Duodenal mucosa (tissue), 2 donors: ENCODE data around the gene TEX53.

Experiments used
- H3K27ac ChIP-seq: one replicate; pipeline ENCODE4 v1.7.0; 2013; ENCODE audit warnings: low read depth, low read length
- H3K27me3 ChIP-seq, 2 donors: one replicate each; pipeline ENCODE4 v1.7.0; 2013; ENCODE audit warnings: low read length in 2 of 2, control low read depth in 1 of 2; ENCODE audit not compliant: insufficient read depth in 2 of 2, control insufficient read depth in 1 of 2
- H3K36me3 ChIP-seq, 2 donors: one replicate each; pipeline ENCODE4 v1.7.0; 2013; ENCODE audit warnings: low read length in 2 of 2, control low read depth in 1 of 2; ENCODE audit not compliant: insufficient read depth in 2 of 2, control insufficient read depth in 1 of 2
- H3K4me1 ChIP-seq, 2 donors: one replicate each; pipeline ENCODE4 v1.7.0; 2013; ENCODE audit warnings: low read length in 2 of 2, control low read depth in 1 of 2; ENCODE audit not compliant: insufficient read depth in 2 of 2, control insufficient read depth in 1 of 2
- H3K4me3 ChIP-seq, 2 donors: one replicate each; pipeline ENCODE4 v1.7.0; 2013; ENCODE audit warnings: low read length in 2 of 2, low read depth in 1 of 2
- H3K9ac ChIP-seq, 2 donors: one replicate each; pipeline ENCODE4 v1.7.0; 2013; ENCODE audit warnings: low read length in 2 of 2, low read depth in 1 of 2
- H3K9me3 ChIP-seq, 2 donors: one replicate each; pipeline ENCODE4 v1.7.0; 2013; ENCODE audit warnings: low read length in 2 of 2, control low read depth in 1 of 2; ENCODE audit not compliant: control insufficient read depth in 1 of 2

The TEX53 gene

DNA sequence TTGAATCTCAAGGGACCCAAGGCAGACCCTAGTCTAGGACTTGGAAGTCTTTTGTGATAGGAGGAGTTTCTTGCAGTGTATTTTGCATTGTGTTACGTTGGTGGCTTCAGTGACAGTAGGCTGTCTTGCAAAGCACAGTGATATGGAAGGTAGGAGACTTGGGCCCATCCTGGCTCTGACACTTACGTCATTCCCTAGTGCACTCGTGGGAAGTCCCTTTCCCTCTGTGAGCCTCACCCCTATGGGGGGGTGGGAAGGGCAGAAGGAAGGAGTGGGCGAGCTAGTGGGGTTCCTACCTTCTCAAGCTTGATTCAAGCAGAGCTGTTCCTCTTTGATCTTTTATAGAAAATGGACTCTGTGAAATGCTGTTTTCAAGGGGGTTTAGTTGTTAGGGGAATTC is 9.2 kb upstream of the TEX53 start:
- Histone ChIP-seq H3K4me1 (no peaks in the 10 kb centered on the region), H3K27me3 (peaks cover 0 to 7% of the 10 kb centered on the region in 2 donors), H3K9me3 (peaks cover 0 to 3% of the 10 kb centered on the region in 2 donors), H3K27ac (no peak overlapping the region), H3K4me3 (no peak overlapping the region), H3K36me3 (no peaks in the 10 kb centered on the region), H3K9ac (no peak overlapping the region)

DNA sequence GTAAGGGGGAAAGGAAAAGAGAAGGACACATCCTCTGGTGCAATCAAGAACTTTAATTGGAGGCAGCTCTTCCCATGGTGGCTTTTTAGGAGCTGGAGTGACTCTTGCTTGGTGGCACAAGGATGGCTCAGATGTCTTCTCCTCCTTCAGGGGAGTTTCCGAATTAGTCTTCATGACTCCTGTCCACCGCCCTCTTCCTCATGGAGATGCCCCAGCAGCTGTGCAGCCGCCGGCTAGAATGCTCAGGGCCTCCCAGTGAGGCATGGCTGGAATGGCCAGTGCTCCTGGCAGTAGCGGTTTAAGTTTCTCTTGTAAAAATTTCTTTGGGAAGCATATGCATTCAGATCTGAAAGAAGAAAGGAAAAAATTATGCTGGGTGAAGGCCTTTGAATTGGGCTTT is 8.8 kb upstream of the TEX53 start:
- Histone ChIP-seq H3K4me3 (no peak overlapping the region), H3K4me1 (no peaks in the 10 kb centered on the region), H3K9ac (no peak overlapping the region), H3K36me3 (no peaks in the 10 kb centered on the region), H3K9me3 (peaks cover 0 to 3% of the 10 kb centered on the region in 2 donors), H3K27ac (no peak overlapping the region), H3K27me3 (peaks cover 0 to 7% of the 10 kb centered on the region in 2 donors)

DNA sequence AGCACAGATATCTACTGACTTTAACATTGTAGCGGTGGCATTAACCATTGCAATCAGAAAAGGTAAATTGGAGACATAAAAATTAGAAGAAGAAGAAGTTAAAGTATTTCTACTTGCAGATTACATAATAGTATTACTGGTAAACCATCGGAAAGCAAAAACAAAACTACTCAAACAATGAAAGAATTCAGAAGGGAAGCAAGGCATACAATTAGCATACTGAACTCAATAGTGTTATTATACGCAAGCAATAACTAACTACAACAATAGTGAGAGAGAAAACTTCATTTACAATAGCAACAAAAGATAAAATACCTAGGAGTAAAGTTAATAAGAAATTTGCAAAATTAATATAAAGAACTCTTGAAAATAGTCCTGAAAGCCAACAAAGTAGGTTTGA is 6.6 kb upstream of the TEX53 start:
- Histone ChIP-seq H3K4me1 (no peaks in the 10 kb centered on the region), H3K27me3 (peaks cover 0 to 7% of the 10 kb centered on the region in 2 donors), H3K4me3 (no peak overlapping the region), H3K9ac (no peak overlapping the region), H3K36me3 (no peaks in the 10 kb centered on the region), H3K9me3 (no peaks in the 10 kb centered on the region), H3K27ac (no peak overlapping the region)

DNA sequence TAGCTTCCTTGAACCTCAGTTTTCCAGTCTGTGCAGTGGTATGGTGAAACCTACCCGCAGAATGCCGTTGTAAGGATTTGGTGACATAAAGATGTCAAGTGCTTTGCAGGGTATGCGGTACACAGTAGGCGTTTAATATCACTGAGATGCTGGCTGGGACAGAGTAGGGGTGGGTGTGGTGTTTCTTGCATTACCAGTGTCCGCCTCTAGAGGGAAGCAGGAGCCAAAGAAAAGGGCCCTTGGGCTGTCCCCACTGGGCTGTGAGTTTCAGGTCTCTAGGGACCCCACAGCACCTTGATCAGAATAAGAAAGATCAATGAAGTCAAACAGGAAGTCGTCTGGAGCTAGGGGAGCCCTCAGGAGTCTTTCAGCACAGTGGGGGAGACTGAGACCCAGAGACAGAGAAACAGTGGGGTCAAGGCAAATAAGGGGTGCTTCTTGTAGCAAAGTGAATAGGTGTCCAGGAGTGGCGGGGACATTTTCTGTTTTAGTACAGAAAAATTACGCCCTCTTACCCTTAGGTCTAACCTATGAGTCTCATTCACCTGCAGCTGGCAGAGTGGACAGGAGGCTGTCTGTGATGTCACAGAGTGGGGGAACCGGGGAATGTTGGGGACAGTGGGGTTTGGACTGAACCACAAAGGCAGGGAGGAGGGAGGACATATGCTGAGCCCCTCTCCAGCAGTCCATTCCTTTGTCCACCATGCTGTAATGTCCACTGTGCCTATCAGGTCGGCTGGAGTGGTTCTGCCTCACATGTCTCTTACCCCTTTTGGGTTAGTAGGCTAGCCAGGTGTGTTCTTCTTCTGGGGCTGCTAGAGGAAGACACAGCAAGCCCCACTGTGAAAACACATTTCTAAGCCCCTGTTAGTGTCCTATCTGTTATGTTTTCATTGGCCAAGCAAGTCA is 4.7 kb upstream of the TEX53 start:
- no peak overlapping the region for H3K27ac ChIP-seq
- no peaks in the 10 kb centered on the region for H3K36me3 ChIP-seq
- no peak overlapping the region for H3K4me3 ChIP-seq
- no peaks in the 10 kb centered on the region for H3K4me1 ChIP-seq
- H3K9me3 ChIP-seq: no peaks in the 10 kb centered on the region
- peaks cover 0 to 7% of the 10 kb centered on the region in 2 donors for H3K27me3 ChIP-seq
- no peak overlapping the region for H3K9ac ChIP-seq

DNA sequence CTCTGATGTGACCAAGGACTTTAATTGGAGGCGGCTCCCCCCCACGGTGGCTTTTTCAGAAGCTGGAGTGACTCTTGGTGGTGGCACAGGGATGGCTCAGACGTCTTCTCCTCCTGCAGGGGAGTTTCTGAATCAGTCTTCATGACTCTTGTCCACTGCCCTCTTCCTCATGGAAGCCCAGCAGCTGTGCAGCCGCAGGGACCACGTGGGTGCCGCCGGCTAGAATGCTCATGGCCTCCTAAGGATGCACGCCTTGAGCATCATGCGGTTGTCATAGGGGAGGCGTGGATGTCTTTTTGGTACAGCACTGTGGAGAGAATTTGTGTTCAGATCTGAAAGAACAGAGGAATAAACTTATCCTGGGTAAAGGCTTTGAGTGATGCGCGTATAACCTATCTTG is 1.3 kb downstream of the TEX53 start:
- H3K9ac ChIP-seq: no peak overlapping the region
- H3K4me1 ChIP-seq: no peaks in the 10 kb centered on the region
- no peaks in the 10 kb centered on the region for H3K9me3 ChIP-seq
- no peak overlapping the region for H3K27ac ChIP-seq
- H3K4me3 ChIP-seq: no peak overlapping the region
- H3K36me3 ChIP-seq: no peaks in the 10 kb centered on the region
- no peaks in the 10 kb centered on the region for H3K27me3 ChIP-seq

DNA sequence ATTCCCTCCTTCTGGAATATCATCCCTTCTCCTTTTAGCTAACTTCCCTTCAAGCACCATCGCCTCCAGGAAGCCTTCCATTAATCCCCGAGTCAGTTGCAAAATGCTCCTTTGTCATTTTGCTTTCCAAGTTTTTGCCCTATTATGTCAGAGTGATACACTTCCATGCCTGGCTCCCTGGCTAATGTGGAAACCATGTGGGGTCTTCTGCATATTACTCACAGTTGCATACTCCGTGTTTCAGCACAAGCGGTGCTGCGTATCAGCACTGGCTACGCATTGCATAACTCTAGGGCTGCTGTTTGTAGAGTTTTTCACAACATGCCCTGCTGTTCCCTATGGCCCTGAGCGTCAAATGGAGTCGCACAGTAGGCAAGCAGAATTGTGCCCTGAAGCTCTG is 1.9 kb downstream of the TEX53 start:
- H3K4me1 ChIP-seq: no peaks in the 10 kb centered on the region
- H3K27me3 ChIP-seq: no peaks in the 10 kb centered on the region
- no peak overlapping the region for H3K4me3 ChIP-seq
- no peak overlapping the region for H3K9ac ChIP-seq
- no peak overlapping the region for H3K27ac ChIP-seq
- H3K36me3 ChIP-seq: no peaks in the 10 kb centered on the region
- H3K9me3 ChIP-seq: no peaks in the 10 kb centered on the region

DNA sequence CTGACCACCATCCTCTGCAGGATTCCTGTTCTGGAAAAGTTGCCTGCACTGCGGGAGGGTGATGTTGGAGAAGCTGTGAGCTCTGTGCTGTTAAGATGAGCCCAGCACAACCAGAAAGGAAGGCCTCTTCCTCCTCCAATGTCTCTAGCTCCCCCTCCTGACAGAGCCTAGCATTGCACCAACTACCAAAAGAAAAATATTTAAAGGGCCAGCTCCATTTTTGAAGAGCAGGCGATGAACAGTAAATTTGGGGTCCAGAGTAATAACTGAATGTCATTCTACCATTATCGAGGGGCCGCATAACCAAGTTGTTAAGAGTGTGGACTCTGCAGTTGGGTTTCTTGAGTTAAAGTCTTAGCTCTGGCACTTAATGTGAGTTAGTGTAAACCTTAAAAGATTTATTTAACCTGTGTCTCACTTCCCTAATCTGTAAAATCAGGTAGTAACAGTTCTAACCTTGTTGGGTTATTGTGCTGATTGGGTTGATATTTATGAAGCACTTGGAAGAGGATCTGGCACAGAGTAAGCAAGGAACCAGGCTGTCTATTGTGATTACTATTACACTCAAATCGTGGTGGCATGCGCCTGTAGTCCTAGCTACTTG is 3.9 kb downstream of the TEX53 start:
- Histone ChIP-seq H3K9me3 (no peaks in the 10 kb centered on the region), H3K4me1 (no peaks in the 10 kb centered on the region), H3K4me3 (no peak overlapping the region), H3K27ac (no peak overlapping the region), H3K36me3 (no peaks in the 10 kb centered on the region), H3K9ac (no peak overlapping the region), H3K27me3 (no peaks in the 10 kb centered on the region)

DNA sequence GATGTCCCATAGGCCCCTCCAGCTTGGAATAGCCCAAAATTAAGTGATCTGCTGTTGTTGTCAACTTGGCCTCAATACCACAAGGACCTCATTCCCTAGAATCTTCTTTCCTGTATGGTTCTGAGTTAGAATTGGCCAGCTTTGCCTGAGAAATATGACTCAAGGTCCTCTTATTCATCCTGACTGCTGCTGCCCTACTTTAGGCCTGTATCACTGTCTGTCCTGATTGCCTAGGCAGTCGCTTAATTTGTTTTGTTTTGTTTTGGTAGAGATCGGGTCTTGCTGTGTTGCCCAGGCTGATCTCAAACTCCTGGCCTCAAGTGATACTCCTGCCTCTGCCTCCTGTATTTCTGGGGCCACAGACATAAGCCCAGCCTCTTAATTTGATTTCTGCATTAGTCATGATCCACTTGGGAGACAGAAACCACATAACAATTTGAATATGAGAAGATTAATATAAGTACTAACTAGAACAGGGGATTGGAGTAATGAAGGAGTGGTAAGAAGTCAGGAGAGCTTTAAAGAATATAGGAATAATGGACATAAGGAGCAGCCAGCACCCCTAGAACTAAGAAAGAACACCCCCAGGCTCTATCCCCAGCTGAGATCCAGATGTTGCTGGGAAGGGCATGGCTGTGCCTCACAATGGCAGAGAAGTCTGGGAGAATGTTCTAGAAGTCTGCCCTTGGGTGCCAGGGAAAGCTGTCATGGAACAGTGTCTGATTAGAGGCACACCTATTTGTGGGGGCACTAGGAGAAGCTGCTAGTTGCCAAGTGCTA is 4.6 kb downstream of the TEX53 start:
- no peaks in the 10 kb centered on the region for H3K9me3 ChIP-seq
- H3K4me3 ChIP-seq: no peak overlapping the region
- H3K4me1 ChIP-seq: no peaks in the 10 kb centered on the region
- no peaks in the 10 kb centered on the region for H3K27me3 ChIP-seq
- H3K9ac ChIP-seq: no peak overlapping the region
- no peak overlapping the region for H3K27ac ChIP-seq
- no peaks in the 10 kb centered on the region for H3K36me3 ChIP-seq

DNA sequence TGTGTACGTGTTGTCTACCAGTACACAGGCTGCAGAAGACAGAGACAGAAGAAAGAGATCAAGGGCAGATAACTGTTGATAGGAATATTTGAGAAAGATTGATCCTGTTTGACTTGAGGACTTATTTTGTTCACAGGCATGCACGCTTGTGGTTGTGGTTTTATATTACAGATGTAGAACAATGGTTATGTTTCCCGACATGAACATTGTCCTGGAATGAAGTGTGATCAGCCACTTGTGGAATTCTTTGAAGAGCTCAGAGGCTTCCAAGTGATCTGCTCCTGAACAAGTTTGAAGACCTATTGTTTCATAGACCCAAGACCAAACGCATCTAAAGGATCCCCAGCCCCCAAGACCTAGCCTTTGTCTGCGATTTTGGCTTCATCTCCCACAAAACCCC is 13.7 kb downstream of the TEX53 start:
- no peak overlapping the region for H3K27ac ChIP-seq
- peaks cover 17 to 27% of the 10 kb centered on the region in 2 donors for H3K36me3 ChIP-seq
- H3K4me1 ChIP-seq: no peaks in the 10 kb centered on the region
- no peak overlapping the region for H3K9ac ChIP-seq
- no peak overlapping the region for H3K4me3 ChIP-seq
- no peaks in the 10 kb centered on the region for H3K27me3 ChIP-seq
- peaks cover 0 to 2% of the 10 kb centered on the region in 2 donors for H3K9me3 ChIP-seq

DNA sequence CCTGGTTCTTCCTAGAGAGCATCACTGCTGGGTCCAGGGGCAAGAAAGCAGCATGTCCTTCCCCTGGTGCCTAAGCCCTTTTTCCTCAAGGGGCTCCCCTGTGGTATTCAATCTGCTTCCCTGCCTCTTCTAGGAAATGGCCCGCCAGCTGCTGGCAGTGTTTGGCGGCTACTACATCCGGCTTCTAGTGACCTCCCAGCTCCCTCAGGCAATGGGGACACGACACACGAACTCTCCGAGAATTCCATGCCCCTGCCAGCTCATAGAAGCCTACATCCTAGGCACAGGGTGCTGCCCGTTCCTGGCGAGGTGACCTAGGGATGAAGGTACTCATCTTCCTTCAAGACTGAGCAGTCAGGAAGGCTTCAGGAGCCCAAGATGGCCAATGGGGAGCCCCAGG is 14.6 kb downstream of the TEX53 start:
- H3K4me1 ChIP-seq: no peaks in the 10 kb centered on the region
- peaks cover 17 to 31% of the 10 kb centered on the region in 2 donors for H3K36me3 ChIP-seq
- no peaks in the 10 kb centered on the region for H3K27me3 ChIP-seq
- no peak overlapping the region for H3K9ac ChIP-seq
- H3K4me3 ChIP-seq: no peak overlapping the region
- H3K9me3 ChIP-seq: peaks cover 0 to 2% of the 10 kb centered on the region in 2 donors
- H3K27ac ChIP-seq: no peak overlapping the region
